Measurements from ENCODE around the gene EPHB4.
"Not testable (repeated sequence)": the region's sequence is repeated elsewhere in the genome, so short reads cannot be mapped to it uniquely, and the experiment has no call there.

The EPHB4 gene

DNA sequence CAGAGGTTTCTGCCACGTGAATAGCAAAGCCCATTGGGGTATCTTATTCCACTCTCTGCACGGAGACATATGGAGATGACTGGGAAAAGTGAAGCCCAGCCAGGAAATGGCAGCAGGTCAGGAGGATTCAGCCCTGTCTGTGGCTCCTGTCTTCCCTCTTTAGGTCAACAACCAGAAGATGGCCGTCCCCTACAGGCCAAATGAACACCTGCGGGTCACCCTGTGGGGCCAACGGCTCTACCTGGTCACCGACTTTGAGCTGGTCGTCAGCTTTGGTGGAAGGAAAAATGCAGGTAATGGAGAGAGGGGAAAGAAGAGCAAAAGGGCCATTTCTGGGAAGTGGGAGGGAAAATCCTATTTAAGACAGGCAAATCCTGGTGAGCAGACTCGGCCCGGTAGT lies 38.3 kb downstream of the EPHB4 start:
- no peak for DNase-seq (ENCODE audit: low read depth in 3 of 3)

GRCh38 chr7:100786323-100786722 lies 41.0 kb downstream of the EPHB4 start:
- DNase-seq (ENCODE audit: low read depth in 3 of 3), result no peak

- no peak for DNase-seq (ENCODE audit: low read depth in 3 of 3)
Measured at GRCh38 chr7:100785878-100786277, 41.4 kb downstream of the EPHB4 start.

DNA sequence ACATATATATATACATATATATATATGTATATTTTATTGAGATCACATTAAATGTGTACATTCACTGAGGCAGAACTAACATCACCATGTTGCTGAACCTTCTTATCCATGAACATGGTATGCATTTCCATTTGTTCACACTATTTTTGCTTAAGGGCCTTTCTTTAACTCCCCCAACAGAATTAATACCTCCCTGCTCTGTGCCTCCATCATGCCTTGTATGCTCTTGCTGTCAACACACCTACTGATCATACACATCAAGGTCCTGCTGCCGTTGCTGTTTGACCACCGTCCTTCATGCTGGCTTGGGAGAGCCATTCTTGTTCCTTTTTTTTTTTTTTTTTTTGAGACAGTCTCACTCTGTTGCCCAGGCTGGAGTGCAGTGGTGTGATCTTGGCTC lies 43.5 kb downstream of the EPHB4 start:
- no peak for DNase-seq (ENCODE audit: low read depth in 3 of 3)

GRCh38 chr7:100781255-100781654 lies 46.1 kb downstream of the EPHB4 start:
- no peak for DNase-seq (ENCODE audit: low read depth in 3 of 3)

DNA sequence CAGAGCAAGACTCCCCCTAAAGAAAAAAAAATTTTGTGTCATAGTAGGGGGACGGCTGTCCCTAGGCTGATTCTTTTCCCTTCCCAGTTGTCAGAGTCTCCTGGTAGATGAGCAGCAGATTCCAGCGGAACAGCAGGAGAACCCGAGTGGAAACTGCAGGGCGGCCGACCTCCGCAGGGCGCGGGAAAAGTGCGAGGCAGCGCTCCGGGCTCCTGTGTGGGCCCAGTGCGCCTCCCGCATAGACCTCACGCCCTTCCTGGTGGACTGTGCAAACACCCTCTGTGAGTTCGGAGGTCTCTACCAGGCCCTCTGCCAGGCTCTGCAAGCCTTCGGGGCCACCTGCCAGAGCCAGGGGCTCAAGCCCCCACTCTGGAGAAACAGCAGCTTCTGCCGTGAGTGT lies 48.0 kb downstream of the EPHB4 start:
- DNase-seq (ENCODE audit: low read depth in 3 of 3), result no peak

DNA sequence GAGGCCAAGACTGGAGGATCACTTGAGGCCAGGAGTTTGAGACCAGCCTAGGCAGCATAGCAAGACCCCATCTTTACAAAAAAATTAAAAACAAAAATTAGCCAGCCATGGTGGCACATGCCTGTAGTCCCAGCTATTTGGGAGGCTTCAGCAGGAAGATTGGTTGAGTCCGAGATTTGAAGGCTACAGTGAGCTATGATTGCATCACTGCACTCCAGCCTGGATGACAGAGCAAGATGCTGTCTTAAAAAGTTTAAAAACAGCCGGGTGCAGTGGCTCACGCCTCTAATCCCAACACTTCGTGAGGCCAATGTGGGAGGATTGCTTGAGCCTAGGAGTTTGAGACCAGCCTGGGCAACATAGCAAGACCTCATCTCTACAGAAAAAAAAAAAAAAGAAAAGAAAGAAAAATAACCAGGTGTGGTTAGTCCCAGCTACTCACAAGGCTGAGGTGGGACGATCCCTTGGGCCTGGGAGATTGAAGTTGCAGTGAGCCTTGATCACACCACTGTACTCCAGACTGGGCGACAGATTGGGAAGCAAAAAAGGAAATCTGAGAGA lies 49.2 kb downstream of the EPHB4 start:
- no peak for DNase-seq (ENCODE audit: low read depth in 3 of 3)

- no peak for DNase-seq (ENCODE audit: low read depth in 3 of 3)
Measured at GRCh38 chr7:100773491-100773890, 53.8 kb downstream of the EPHB4 start.

DNA sequence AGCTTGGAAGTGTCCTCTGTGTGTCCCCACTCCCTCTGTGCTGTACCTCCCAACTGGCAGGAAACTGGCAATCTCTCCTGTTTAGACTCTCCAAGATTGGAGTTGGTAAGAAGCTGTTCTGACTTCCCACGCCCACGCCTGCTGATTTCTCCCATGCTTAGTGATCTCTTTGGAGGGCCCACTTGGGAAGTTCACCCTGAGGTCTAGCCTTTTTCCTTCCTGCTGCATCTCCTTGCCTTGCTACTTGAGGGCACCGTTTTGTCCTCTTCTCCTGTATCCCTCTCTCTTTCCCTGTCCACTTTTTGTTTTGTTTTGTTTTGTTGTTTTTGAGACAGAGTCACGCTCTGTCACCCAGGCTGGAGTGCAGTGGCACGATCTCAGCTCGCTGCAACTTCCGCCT lies 58.5 kb downstream of the EPHB4 start:
- no peak for DNase-seq (ENCODE audit: low read depth in 3 of 3)

- DNase-seq (ENCODE audit: low read depth in 3 of 3), result no peak
Measured at GRCh38 chr7:100765250-100765649, 62.1 kb downstream of the EPHB4 start.

GRCh38 chr7:100764841-100765240 lies 62.5 kb downstream of the EPHB4 start:
- no peak for DNase-seq (ENCODE audit: low read depth in 3 of 3)

DNA sequence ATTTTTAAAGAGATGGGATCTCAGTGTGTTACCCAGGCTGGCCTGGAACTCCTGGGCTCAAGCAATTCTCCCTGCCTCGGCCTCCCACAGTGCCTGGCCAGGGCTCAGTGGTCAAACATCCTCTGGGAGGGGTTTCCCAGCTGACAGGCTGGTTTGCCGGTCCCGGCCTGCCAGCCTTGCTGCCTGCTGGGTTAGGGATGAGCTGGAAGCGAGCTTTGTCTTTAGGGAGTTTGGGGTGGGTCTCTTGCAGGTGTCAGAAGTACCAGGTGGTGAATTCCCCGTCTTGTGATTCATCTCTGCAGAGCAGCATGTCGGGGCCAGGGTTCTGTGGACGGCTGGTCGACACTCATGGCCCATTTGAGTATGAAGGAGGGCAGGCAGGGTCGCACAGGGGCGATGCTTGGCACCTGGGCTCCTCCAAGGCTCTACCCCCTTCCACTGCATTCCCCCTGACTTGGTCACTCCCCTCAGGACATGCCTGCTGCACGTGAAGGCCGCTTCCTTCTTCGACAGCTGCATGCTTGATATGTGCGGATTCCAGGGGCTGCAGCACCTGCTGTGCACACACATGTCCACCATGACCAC lies 63.7 kb downstream of the EPHB4 start:
- DNase-seq (ENCODE audit: low read depth in 3 of 3), result no peak

DNA sequence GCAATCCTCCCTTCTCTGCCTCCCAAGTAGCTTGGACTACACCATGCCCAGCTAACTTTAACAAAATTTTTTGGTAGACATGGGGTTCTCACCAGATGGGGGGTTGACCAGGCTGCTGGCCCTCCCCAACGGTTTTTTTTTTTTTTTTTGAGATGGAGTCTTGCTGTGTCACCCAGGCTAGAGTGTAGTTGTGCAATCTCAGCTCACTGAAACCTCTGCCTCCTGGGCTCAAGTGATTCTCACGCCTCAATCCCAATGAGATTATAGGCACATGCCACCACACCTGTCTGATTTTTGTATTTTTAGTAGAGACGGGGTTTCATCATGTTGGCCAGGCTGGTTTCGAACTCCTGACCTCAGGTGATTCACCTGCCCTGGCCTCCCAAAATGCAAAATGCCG lies 64.5 kb downstream of the EPHB4 start:
- not testable (repeated sequence) for DNase-seq (ENCODE audit: low read depth in 3 of 3)

DNA sequence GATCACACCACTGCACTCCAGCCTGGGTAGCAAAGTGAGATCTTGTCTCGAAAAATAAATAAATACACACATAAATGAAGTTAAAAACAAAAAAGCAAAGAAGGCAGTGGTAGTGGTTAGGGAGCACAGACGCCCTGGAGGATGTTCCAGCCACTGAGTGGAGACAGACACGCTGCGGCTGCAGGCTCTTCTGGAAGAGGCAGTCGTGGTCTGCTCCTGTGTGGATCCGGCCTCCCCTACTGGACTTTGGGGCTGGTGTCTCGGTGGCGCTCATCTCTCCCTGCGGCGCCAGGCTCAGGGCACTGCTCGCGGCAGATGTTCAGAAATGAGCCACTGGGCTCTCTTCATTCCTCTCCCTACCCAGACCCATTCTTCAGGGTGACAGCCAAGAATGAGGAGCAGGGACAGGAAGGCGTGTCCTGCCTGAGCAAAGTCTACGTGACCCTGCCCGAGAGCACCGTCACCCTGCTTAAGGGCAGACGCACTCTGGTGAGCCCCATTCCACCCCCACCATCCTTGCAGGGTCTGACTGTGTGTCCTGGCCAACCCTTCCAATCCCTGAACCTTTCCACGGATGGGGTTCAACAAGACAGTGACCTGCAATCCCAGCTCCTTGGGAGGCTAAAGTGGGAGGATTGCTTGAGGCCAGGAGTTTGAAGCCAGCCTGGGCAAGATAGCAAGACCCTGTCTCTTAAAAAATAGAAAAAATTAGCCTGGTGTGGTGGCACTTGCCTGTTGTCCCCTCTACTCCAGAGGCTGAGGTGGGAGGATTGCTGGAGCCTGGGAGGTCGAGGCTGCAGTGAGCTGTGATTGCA lies 67.8 kb downstream of the EPHB4 start:
- no peak for DNase-seq (ENCODE audit: low read depth in 3 of 3)

- DNase-seq (ENCODE audit: low read depth in 3 of 3), result no peak
Measured at GRCh38 chr7:100753750-100754149, 73.6 kb downstream of the EPHB4 start.

- no peak for DNase-seq (ENCODE audit: low read depth in 3 of 3)
Measured at GRCh38 chr7:100752994-100753393, 74.3 kb downstream of the EPHB4 start.

Measured in stimulated activated CD4-positive, alpha-beta T cell treated with anti-CD3 and anti-CD28 coated beads, TNF-alpha, amount 100 ng/mL, for 4 hours (primary cell).